Skin of body (tissue), 2 donors: ENCODE data around the gene MTUS2. TPM values are rescaled to one million over a fixed set of nuclear protein-coding genes. Genes with fewer than 3 reads are reported as not detected.
A peak's percentile ranks its signal among the peaks of the same experiment; 100 is the strongest.

Experiments used
- DNase-seq: peaks from one replicate; lab custom pipeline; 2025; lab: John Stamatoyannopoulos, UW
- total RNA-seq: library from RNA; depleted of rRNA; stranded (reverse); fragments of >200 nt; gene quantifications from one replicate; pipeline ENCODE4 v1.2.3, GENCODE V29; 2014

MTUS2 gene
- total RNA-seq, 1 donor from 2014 or later, result 1.2 TPM

DNA sequence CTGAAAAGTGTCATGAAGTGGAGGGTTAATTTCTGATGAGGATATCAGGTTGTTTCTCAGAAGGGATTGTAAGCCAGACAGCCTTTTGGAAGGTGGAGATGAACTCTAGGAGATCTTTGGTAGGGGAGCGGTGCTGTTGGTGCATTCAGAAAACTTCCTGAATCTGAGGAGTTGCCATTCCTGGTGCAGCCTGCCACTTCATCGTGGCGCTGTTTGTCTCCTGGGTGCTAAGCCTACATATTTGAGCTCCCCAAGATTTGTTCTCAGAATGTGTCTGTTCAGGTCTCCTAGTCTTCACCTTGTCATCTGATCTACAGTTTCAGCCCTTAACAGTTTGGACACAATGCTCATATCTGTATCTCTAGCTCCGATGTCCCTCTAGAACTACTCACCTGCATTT, 285.6 kb downstream of the MTUS2 start:
- no peak for DNase-seq

DNA sequence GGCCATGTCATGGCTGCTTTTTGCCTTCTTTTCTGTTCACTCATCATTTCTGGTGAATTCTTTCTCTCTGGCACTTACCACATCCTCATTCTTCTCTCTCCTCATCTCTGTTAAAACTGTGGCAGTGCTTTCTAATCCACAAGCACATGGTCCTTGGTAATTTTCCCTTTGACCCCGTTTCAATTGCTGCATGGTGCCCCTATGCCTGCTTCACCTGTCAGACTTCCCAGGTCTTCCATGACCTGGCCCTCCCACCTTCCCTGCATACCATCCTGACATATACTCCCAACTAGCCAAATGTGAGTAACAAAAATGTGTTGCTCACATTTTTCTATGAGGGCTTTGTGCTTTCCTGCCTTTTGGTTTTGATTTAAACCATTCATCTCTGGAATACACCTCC, 286.5 kb downstream of the MTUS2 start:
- no peak for DNase-seq

DNA sequence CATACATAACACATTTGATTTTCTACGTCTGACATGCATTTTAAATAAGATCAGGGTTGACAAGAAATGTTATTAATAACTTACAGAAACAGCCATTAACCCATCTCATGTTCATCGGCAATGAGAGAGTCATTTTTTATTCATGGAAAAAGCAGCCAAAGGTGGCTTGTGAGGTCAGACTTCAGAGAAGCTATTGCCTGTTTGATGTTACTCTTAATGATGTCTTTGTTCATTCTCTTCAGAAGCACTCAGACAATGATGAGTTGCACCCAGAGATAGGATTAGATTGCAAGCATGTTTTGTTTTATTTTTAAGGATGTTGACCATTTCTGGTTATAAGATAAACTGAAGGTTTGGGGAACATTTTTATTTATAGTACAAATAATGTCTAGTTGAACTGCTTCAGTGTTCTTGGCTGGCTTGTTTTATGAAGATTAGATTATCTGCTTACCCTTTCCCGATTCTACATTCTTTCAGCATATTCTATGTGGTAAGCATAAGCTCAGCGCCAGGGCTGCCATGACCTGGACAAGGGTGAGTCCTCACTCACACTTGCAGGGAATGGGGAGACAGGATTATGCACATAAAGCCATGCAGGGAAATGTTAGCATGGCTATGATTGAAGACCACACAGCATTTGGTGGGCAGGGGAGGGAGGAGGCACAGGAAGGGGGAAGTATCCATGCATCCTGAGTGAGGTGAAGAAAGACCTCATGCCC, 288.1 kb downstream of the MTUS2 start:
- DNase-seq, result no peak

DNA sequence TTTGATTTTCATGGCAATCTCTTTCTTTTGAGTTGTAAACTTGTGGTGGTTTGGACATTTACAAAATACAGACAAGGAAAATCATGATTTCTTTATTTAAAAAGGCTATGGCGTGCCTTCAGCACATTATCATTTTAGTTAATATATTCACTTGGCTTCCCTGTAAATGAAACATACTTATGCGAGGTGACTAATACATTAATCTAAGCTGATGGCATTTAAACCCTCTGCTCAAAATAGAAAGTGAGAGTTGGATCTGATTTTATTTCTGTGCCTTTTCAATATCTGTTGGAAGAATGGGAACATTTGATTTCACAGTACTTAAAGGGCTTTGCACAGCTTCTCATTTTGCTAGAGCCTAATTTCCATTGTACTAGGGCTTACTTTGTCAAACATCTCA, 289.8 kb downstream of the MTUS2 start:
- no peak for DNase-seq

DNA sequence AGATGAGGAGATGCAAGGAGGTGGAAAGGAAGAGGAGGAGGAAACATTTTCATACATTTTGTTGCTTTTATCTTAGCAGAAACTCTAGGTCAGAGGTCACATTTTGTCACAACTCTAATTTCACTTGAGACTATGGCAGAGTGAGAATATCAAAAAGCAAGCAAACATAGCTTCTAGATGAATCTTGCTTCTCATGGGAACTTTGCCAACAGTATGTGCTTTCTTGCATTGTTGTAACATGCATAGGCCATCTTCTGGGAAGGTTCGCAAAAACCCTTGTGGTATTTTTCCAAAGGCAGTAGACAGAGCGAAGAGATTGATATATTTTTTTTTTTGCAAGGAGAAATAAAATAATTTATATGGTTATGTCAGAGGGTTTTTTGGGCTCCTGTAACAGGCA, 291.3 kb downstream of the MTUS2 start:
- no peak for DNase-seq

DNA sequence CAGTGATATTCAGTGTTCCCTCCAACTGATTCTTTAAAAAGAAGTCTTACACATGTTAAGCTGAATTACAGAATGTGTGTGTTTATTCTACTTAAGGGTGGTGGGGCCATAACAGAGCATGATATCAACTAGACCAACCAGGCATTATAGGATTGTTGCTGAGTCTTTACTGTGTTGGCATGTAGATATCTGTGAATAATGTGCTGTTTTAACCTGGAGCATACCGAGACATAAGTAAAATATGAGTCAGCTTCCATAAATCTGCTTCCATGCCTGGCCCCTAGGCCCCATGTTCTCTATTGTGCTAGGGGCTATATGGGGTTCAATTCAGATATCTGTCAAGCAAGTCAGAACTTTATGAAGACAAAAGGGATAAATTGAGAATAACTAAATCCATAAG, 295.7 kb downstream of the MTUS2 start:
- DNase-seq, result no peak

DNA sequence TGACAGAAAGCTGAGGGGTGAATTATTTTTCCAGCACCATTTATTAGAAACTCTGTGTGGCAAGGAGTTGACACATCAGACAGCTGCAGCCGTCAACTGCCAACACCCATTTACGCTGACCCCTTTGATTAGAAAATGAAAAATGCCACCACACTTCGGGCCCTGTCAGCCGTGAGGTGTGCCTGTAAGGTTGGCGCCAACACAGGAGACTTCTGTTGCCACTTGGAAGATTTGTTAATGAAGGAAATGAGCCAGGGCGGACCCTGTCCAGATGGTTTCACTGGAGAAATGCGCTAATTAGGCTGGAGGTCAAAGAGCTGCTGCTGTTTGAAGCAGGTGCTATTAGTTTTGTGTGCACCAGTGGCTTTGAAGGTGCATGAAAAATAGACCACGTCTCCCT, 297.5 kb downstream of the MTUS2 start:
- no peak for DNase-seq

DNA sequence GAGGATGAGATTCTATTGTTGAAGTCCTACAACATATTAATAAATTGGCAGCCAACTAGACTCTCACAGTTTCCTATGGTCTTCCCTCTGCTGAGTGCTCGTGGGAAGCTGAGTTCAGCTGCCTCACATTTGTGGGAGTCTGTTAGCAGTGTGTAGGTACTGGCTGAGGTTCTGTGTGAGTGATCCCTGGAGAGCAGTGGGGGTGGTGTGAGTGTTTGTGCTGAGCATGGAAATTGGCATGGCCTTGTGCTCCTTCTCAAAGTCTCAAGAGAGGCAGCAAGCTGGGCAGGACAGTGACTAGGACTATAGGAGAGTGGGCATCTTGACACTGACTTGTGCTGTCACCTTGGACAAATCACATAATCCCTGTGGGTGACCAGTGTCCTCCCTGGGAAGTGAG, 298.3 kb downstream of the MTUS2 start:
- no peak for DNase-seq

DNA sequence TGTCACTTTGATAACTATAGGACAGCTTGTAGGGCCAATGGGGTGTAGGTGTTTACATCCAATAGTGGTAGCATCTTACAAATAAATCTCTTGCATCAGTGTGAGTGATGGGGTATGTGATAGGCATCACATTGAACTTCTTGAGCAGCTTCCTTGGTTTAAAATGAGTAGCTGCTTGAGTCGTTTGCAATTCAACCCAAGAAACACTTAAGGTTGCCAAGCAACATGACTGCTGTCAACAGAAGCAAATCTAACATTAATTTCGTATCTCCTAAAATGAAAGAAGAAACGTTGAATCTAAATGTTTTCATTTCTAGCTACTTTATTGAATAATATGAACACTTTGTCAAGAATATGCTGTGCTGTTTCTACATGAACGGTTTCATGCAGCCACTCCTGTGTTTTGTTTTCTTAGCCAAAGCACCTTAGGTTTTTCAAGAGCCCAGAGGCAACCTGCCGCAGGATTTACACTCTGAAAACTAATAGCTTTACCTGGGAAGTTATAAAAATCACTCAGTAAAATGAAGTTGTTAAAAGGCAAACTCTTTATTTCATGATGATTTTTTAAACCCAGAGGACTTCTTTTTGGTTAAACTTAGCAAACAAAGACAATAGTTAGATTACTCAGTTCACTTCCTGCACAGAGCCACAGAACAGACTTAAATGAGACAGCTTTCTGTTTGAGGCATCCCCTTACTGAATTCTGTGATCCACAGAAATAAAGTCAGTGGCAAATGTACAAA, 305.2 kb downstream of the MTUS2 start:
- DNase-seq, result no peak

DNA sequence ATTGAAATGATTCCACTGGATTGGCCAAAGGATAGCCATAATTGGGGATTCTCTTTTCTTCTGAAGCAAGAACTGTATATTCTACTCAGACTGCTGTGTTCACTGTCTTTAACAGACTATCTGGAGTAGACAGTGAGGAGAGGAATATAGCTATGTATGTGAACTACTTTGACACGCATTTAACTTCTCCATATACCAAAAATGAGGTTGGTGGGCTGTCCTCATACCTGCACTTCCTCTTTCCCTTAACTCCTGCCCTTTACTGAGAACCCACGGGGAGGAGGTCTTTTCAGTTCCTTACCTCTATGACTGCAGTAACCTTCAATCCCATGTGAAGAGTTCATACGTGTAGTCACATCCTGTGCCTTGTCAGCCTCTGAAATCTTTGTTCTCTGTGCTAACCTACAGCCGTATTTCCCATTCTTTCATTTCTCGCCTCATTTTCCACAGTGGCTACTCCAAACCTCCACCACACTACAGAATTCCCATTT, 305.8 kb downstream of the MTUS2 start:
- no peak for DNase-seq

DNA sequence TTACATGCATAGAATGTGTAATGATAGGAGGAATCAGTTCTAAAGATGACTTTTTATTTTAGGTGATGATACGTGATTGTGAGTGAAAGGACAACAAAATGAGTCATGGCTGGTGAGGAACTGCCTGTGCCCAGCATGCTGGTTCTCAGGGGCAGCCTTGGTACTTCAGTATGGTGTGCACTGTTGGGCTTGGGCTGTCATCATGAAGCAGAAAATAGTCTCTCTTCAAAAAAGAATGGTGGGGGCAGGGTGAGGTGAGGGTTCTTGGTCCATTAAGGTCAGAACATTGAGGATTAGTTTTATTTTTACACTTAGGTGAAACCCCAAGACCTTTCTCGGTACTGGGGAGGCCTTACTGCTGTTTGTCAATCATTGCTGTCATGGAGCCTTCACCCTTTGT, 309.5 kb downstream of the MTUS2 start:
- DNase-seq, result no peak

DNA sequence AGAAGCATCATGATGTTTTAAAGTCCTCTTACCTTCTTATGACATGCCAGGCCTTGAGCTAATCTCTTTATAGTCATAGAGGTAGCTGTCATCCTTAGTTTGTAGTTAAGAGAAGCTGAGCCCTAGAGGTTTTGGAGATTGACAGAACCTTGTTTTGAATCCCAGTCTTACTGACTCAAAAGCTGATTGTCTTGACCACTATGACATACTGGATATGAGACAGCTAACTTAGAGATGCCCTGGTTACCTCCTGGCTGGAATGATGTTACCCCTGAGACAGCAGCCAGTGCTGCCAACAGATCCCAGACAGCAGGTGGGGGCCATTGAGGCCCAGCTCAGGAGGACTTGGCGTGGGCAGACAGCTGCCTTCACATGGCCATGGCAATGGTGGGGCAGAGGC, 311.0 kb downstream of the MTUS2 start:
- DNase-seq, result no peak

DNA sequence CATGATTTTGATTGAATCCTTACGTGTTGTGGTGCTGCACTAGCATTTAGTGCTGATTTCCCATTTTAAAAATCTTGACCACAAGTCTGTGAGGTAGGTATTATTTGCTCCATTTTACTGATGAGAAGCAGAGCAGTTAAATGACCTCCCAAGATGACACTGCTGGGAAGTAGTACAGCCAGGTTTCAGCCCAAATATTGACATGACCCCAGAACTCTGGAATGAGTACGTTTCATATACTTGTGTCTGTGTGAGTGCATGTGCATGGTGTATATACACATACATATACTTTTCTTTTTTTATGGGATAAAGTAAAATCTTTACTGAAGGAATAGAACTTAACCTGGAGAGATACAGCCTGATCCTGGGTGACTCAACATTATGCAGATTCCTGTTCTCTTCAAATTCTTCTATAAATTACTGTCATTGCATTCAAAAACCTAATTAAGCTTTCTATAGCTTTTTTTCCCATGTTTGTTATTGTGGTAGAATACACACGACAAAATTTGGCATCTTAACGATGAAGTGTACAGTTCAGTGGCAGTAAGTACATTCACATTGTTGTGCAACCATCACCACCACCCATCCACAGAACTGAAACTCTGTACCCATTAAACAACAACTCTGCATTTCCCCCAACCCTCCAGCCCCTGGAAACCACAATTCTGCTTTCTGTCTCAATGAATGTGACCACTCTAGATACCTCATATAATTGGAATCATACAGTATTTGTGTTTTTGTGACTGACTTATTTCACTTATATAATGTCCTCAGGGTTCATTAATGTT, 311.9 kb downstream of the MTUS2 start:
- DNase-seq, result no peak

DNA sequence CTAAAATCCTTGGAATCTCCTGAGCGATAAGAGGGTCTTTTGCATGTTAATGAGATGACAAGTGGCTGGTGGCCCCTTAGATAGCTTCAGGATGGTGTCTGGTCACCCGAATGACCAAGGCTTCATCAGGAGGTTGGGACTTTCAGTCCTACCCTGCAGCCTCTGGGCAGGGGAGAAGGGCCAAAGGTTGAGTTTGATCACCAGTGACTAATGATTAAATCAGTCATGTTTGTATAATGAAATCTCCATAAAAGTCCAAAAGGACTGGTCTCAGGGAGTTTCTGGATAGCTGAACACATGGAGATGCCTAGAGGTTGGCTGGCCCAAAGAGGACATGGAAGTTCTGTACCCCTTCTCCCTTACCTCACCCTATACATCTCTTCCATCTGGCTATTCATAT, 316.2 kb downstream of the MTUS2 start:
- no peak for DNase-seq

DNA sequence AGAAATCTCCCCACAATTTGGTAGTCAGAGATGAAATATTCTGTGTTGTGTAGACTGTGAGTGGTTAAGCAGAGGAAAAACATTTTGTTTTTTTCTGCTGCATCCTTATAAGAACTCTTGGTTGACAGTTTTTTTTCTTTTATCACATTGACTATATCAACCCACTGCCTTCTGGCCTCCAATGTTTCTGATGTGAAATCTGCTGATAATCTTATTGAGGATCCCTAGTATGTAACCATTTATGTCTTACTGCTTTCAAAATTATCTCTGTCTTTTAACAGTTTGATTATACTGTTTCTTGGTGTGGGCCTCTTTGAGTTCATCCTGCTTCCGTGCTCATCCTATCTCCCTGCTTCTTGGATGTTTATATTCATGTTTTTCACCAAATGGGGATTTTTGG, 316.9 kb downstream of the MTUS2 start:
- DNase-seq, result no peak

DNA sequence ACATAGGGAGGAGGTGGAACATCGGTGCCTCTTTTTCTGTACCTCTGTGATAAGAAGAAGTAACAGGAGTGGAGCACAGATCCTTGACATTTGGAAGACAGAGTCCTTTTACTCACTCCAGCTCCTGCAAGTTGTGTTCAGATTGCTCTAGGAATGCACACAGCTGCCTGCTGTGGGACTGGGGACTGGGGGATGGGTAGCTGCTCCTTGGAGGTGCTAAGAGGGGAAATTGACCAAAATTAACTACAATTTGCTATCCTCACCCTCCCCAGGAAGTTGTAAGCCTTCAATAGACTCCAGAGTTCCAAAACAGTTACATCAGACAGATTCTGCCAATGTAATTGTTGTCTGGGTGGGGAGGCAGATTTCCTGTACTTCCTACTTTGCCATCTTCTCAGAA, 317.9 kb downstream of the MTUS2 start:
- no peak for DNase-seq

DNA sequence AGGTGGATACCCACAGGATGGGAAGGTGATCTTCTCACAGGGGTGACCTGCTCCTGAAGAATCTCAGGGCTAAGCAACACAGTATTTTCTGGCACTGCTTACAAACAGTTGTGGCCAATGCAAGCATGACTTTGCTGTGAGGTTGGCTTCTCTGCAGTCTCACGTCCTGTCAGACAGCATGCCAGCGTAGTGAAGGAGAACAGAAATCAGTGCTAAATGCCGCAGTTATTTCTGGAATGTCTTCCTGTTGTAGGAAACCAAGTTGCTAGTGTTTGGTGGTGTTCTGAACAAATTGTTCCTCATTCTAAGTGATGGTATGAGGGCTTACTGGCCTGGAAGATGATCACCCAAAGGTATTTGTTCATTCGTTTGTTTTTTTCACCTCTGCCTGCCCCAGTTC, 320.1 kb downstream of the MTUS2 start:
- peak; percentile 1 for DNase-seq

DNA sequence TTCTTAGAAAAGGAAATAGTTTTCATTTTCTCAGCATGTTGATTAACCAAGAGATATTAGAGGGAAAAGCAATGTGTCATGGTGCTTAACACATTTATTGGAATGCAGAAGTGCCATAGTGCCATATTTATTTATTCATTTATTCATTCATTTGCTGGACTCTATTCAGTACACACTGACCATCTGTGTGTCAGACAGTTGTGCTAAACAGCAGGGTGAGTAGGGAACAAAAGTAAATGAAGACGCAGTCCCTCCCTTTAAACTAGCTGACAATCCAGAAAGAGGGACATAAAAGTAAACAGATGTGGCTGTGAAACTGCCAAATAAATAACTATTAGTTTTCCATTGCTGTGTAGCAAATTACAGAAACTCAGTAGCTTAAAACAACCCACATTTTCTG, 323.7 kb downstream of the MTUS2 start:
- peak; percentile 45 for DNase-seq

DNA sequence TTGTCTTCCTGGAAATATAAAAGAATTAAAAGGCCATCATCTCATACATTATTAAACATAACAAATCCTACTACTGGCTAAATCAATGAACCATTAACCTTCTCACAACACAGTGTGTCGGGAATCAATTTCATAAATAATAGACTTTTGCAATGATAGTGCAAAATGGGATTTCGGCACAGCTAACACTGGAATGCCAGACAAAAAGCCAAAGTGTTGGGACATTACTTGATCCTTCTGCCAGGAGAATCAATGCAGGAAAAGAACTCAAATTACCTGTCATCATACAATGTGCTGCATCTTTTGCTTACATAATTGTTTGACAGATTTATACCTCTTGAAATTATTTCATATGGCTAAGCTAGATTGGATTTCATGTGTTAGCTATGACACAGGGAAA, 334.3 kb downstream of the MTUS2 start:
- no peak for DNase-seq

DNA sequence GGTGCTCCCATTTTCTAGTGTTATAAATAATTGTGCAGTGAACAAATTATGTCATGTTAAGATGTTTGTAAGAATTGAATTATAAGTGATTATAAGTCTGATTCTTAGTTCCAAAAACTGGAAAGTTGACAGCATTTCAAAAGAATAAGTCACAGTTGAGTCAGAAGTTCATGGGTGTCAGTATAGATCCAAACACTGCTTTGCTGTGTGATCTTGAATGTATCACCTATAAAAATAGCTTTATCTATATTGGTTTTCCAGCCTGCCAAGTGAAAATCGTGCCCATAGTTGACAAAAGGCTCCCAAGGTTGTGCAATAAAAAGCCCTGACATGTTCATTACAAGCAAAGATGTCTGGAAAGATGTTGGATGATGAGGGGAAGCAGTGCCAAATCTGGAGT, 336.0 kb downstream of the MTUS2 start:
- DNase-seq, result no peak

DNA sequence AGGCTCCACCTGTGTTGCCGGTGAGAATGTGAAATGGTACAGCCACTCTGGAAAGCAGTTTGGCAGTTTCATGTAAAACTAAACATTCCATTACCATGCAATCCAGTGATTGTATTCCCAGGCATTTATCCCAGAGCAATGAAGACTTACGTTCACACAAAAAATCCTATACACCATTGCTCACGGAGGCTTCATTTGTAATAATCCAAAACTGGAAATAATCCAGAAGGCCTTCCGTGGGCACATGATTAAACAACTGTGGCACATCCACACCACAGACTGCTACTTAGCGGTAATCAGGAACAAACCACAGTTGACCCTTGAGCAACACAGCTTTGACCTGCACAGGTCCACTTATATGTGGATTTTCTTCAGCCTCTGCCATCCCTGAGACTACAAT, 339.7 kb downstream of the MTUS2 start:
- no peak for DNase-seq

DNA sequence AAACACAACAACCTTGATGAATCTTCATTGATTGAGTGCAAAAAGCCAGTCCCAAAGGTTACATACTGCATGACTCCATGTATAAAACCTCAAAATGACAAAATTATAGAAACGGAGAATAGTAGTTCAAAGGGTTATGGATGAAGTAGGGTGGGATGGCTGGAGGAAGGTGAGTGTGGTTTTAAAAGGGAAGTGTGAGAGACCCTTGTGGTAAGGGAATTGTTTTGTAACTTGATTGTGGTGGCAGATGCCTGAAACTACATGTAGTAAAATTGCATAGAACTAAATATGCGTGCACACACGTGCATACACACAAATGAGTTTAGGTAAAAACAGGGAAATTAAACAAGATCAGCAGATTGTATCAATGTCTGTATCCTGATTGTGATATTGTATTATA, 340.7 kb downstream of the MTUS2 start:
- DNase-seq, result no peak
